GM19455 (cell line): Measurements from ENCODE around the gene AURKAIP1.
A peak's percentile ranks its signal among the peaks of the same experiment; 100 is the strongest.
"Not testable (repeated sequence)": the region's sequence is repeated elsewhere in the genome, so short reads cannot be mapped to it uniquely, and the experiment has no call there.

Experiments used
- ATAC-seq: cut with Tn5 transposase; IDR thresholded peaks from one replicate; pipeline ENCODE4 v1.9.1; 2021; ENCODE audit not compliant: unreplicated experiment

Gene AURKAIP1

GRCh38 chr1:1374929-1375662 is at the start of gene AURKAIP1:
TSS of gene AURKAIP1 (minus strand) at chr1:1375207. CDS start at chr1:1374756, 451 bp downstream.
- peak; percentile 80 for ATAC-seq

DNA sequence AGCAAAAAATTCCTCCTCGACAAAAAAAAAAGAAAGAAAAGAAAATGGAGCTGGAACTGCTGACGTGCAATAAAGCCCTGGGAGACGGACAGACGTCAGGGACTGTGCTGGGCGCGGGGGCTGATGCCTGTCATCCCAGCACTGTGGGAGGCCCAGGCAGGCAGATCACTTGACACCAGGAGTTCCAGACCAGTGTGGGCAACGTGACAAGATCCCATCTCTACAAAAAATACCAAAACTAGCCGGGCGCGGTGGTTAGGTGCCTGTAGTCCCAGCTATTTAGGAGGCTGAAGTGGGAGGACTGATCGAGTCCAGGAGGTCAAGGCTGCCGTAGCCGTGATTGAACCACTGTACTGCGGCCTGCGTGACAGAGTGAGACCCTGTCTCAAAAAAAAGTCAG is 49.7 kb upstream of the AURKAIP1 start:
- no peak for ATAC-seq

DNA sequence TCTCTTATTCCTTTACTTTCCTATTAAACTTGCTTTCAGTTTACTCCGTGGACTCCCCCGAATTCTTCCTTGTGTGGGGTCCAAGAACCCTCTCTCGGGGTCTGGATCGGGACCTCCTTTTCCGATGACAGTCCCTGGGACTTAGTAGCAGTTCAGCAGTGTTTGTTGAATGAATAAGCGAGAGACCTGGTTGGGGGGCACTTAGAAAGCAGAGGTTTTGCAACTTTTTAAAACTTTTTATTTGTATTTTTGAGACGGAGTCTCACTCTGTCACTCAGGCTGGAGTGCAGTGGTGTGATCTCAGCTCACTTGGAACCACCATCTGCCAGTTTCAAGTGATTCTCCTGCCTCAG is 48.2 kb upstream of the AURKAIP1 start:
- no peak for ATAC-seq

DNA sequence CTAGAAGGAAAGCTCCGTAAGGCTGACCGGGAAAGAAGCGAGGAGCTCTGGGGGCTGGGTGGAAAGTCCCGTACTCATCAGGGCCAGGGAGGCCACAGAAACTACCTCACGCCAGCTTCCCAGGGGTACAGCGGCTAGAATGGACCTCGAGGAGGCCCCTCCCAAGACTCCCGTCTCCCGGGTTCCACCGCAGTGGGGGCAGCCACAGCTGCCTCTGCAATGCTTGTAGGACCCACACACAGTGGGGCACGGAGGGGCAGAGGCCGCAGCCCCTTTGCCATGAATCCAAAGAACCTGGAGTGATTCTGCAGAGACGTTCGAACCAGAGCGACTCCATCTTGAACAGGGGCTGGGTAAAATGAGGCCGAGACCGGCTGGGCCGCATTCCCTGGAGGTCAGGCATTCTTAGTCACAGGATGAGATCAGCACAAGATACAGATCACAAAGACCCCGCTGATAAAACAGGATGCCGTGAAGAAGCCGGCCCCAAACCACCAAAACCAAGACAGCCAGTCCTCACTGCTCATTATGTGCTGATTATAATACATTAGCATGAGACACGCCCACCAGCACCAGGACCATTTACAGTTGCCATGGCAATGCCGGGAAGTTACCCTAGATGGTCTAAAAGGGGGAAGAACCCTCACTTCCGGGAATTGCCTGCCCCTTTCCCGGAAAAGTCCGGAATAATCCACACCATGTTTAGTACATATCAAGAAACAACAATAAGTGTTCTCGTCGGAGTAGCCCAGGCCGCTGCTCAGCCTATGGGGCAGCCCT is 47.6 kb upstream of the AURKAIP1 start:
- no peak for ATAC-seq

- no peak for ATAC-seq
These were observed 47.0 kb upstream of the AURKAIP1 start for GRCh38 chr1:1421907-1422464.

GRCh38 chr1:1421147-1421906 is 46.3 kb upstream of the AURKAIP1 start, which contains the start of gene ANKRD65:
TSS of gene ANKRD65 (minus strand) at chr1:1421276. CDS start at chr1:1421005, 271 bp downstream.
- no peak for ATAC-seq

GRCh38 chr1:1420654-1421141 is 45.7 kb upstream of the AURKAIP1 start:
- no peak for ATAC-seq

GRCh38 chr1:1419813-1420653 is 45.0 kb upstream of the AURKAIP1 start:
- no peak for ATAC-seq

GRCh38 chr1:1419363-1419812 is 44.4 kb upstream of the AURKAIP1 start:
- no peak for ATAC-seq

DNA sequence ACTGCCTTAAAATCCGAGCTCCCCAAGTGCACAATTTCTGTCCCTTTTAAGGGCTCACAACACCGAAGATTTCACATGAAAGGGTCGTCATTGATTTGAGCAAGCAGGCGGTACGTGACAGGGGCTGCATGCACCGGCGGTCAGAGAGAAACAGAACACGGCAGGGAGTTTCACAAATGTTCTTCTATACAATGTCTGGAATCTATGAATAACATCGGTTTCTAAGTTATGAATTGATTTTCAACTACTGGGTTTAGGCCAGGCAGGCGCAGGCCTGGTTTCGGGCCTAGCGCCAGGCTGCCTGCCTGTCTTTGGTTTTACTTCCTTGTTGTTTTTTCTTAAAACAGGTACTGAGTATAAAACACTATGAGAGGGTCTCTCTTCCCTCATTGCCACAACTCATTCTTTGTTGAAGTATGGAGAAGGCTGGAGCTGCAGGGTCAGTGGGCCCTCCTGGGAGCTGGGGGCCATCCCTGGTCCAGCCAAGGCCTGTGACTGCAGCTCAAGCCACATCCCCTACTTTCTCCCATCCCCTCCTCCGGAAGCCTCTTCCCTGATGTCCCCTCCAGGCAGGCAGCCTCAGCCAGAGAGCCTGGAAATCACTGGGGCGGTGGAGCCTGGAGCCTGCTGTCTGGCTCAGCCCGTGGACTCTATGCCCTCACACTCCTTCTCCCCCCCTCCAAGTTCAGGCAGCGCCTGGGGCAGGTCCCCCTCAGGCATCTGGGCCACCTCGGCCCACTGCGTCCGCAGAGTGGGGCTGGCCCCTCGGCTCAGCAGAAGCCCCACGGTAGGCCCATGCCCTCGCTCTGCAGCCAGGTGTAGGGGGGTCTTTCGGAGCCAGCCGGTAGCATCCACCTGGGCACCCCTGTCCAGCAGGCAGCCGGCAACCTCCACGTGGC is 43.7 kb upstream of the AURKAIP1 start:
- ATAC-seq: no peak

GRCh38 chr1:1417825-1418463 is 42.9 kb upstream of the AURKAIP1 start:
- not testable (repeated sequence) for ATAC-seq

- not testable (repeated sequence) for ATAC-seq
These were observed 42.4 kb upstream of the AURKAIP1 start for GRCh38 chr1:1417396-1417795.

DNA sequence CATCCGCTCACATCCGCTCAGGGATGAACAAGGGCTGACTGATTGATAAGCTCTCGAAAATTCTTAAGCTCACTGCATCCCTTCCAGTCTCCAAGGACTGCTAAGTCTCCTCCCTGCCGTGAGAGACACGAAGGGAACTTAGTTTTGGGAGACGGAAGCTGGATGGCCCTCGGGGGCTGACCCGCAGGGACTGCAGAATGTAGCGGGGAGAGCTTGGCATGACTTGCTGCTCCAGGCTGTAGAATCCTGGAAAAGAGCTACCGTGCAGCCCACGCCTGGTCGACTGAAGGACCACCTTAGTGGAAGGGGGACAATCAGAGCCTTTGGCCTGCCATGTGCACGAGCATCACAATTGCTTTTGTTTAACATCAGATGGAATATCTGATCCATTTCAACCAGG is 40.7 kb upstream of the AURKAIP1 start:
- no peak for ATAC-seq

GRCh38 chr1:1412311-1412902 is 37.4 kb upstream of the AURKAIP1 start:
- not testable (repeated sequence) for ATAC-seq

GRCh38 chr1:1411626-1412025 is 36.6 kb upstream of the AURKAIP1 start:
- no peak for ATAC-seq

DNA sequence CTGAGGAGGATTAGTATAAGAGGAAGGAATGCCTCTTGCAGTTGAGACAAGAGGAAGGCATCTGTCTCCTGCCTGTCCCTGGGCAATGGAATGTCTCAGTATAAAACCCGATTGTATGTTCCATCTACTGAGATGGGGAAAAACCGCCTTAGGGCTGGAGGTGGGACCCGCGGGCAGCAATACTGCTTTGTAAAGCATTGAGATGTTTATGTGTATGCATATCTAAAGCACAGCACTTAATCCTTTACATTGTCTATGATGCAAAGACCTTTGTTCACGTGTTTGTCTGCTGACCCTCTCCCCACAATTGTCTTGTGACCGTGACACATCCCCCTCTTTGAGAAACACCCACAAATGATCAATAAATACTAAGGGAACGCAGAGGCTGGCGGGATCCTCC is 35.2 kb upstream of the AURKAIP1 start:
- not testable (repeated sequence) for ATAC-seq

GRCh38 chr1:1407636-1408318 is 32.8 kb upstream of the AURKAIP1 start:
- ATAC-seq: no peak
